ENCODE measurements around the gene GTPBP6.

The GTPBP6 gene

DNA sequence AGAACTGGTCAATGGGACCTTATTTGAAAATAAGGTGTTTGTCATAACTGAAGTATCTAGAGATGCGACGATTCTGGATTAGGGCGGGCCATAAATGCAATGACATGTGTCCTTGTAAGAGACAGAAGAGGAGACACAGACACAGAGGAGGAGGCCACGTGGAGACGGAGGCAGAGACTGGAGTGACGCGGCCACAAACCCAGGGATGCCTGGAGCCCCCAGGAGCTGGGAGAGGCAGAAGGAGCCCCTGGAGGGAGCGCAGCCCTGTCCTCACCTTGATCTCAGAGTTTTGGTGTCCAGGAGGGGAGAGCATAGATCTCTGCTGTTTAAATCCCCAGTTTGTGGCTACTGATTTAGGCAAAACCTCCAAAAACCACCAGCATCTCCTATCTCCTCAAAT, 5.0 kb downstream of the GTPBP6 start:
- H3K4me1 ChIP-seq (ENCODE audit: control insufficient read depth in 1 of 2, insufficient read depth in 1 of 2, low read depth in 1 of 2, low read length in 1 of 2), result peaks cover 0 to 5% of the 10 kb centered on the region in 2 experiments
- H3K27ac ChIP-seq, result no peak overlapping the region
- H3K36me3 ChIP-seq, result peaks cover 53% of the 10 kb centered on the region
- H3K4me3 ChIP-seq (ENCODE audit: low read depth in 1 of 2, low read length in 1 of 2), result no peak overlapping the region
- H3K27me3 ChIP-seq, result no peaks in the 10 kb centered on the region
- TF ChIP-seq, protein P1, sequence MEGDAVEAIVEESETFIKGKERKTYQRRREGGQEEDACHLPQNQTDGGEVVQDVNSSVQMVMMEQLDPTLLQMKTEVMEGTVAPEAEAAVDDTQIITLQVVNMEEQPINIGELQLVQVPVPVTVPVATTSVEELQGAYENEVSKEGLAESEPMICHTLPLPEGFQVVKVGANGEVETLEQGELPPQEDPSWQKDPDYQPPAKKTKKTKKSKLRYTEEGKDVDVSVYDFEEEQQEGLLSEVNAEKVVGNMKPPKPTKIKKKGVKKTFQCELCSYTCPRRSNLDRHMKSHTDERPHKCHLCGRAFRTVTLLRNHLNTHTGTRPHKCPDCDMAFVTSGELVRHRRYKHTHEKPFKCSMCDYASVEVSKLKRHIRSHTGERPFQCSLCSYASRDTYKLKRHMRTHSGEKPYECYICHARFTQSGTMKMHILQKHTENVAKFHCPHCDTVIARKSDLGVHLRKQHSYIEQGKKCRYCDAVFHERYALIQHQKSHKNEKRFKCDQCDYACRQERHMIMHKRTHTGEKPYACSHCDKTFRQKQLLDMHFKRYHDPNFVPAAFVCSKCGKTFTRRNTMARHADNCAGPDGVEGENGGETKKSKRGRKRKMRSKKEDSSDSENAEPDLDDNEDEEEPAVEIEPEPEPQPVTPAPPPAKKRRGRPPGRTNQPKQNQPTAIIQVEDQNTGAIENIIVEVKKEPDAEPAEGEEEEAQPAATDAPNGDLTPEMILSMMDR (IDR thresholded peaks at IDR 0.05), result no peak
- no peaks in the 10 kb centered on the region for H3K9me3 ChIP-seq

DNA sequence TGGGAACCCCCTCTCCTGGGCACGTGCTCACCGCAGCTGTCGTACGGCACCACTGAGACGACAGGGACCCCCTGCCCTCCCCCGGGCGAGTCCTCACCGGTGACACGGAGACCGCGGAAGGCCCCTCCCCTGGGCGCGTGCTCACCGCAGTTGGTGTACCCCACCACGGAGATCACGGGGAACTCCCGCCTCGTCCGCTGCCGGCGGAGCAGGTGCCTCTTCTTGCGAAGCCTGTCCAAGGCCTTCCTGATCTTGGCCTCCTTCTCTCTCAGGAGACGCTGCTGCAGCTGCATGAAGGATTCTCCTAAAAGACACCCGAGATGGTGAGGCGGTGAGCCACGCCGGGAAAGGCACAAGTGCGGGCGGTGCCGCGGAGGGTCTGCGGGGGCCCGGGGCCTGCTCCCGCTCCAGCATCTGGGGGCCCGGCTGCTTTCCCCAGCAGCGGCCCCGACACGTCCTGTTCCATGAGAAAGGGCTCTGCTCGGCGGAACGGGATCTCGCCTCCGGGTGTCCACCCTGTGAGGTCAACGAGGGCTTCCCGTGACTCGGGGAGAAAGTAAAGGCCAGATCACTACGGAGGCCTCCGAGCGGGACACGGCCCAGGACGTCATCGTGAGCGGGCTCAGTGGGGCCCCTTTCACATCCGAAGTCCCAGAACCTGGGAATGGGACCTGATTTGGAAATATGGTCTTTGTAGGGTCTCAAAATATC, 5.8 kb downstream of the GTPBP6 start:
- Histone ChIP-seq H3K27ac (no peak overlapping the region), H3K4me3 (ENCODE audit: low read depth in 1 of 2, low read length in 1 of 2) (no peak overlapping the region)

DNA sequence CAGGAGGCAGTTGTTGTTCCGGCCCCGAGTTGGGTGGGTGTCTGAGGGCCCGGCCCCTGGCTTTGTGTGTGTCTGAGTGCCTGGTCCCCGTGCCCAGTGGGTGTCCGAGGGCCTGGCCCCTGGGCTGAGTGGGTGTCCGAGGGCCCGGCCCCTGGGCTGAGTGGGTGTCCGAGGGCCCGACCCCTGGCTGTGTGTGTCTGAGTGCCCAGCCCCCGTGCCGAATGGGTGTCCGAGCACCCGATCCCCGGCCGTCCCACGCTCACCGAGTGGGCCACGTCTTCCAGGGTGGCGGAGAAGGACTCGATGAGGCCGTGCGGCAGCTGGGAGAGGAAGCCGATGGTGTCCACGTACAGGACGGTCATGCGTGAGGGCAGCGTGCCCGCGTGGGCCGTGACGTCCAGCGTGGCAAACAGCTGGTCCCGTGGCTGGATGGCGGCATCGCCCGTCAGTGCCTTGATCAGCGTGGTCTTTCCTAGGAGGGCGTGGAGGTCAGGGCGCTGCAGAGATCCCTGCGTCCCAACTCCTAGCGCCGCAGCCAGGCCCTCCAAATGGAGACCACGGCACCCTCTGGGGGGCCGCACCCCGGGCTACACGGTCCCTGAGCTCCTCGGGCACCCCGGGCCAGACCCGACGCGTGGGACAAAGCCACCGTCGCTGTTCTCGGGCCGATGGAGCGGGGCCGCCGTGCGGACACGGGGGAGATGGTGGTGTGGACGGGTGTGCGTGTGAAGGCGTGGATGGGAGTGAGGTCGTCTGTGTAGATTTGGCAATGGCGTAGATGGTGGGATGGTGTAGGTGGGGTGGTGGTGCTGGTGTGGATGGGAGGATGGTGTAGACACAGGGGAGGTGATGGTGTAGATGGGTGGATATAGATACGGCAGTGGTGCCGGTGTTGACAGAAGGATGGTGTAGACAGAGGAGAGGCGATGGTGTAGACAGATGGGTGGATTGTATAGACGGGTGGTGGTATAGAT, 7.2 kb downstream of the GTPBP6 start:
- TF ChIP-seq, protein P1 (IDR thresholded peaks at IDR 0.05), result no peak
- Histone ChIP-seq H3K4me1 (ENCODE audit: control insufficient read depth in 1 of 2, insufficient read depth in 1 of 2, low read depth in 1 of 2, low read length in 1 of 2) (no peaks in the 10 kb centered on the region), H3K4me3 (ENCODE audit: low read depth in 1 of 2, low read length in 1 of 2) (no peak overlapping the region), H3K36me3 (peaks cover 70% of the 10 kb centered on the region), H3K27ac (no peak overlapping the region), H3K9me3 (no peaks in the 10 kb centered on the region), H3K27me3 (no peaks in the 10 kb centered on the region)

More for the DNA sequence above, 5.8 kb downstream of the GTPBP6 start:
- Histone ChIP-seq H3K36me3 (peaks cover 60% of the 10 kb centered on the region), H3K9me3 (no peaks in the 10 kb centered on the region), H3K4me1 (ENCODE audit: control insufficient read depth in 1 of 2, insufficient read depth in 1 of 2, low read depth in 1 of 2, low read length in 1 of 2) (peaks cover 0 to 2% of the 10 kb centered on the region in 2 experiments), H3K27me3 (no peaks in the 10 kb centered on the region)
- TF ChIP-seq, protein P1 (IDR thresholded peaks at IDR 0.05), result no peak

DNA sequence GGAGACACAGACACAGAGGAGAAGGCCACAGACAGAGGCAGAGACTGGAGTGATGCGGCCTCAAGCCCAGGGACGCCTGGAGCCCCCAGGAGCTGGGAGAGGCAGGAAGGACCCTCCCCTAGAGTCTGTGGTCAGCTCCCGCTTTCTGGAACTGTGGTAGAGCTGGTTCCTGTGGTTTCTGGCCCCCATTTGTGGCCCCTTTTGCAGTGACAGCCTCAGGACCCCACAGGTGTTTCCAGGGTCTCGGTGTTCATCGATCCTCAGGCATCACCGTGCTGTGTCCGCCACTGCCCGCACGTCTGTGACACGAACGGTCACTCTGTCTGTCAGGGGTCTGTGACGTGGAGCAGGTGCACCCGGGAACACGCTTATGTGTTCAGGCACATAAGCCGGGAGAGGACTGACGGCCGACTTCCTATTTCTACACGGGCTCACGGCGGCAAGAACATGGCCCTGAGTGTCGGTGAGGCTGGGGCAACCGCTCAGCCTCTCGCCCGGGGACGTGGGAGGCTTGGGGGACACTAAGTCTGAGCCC, 7.9 kb downstream of the GTPBP6 start:
- H3K4me1 ChIP-seq (ENCODE audit: control insufficient read depth in 1 of 2, insufficient read depth in 1 of 2, low read depth in 1 of 2, low read length in 1 of 2), result no peaks in the 10 kb centered on the region
- peaks cover 73% of the 10 kb centered on the region for H3K36me3 ChIP-seq
- H3K9me3 ChIP-seq, result no peaks in the 10 kb centered on the region
- H3K27ac ChIP-seq, result no peak overlapping the region
- H3K4me3 ChIP-seq (ENCODE audit: low read depth in 1 of 2, low read length in 1 of 2), result no peak overlapping the region
- no peaks in the 10 kb centered on the region for H3K27me3 ChIP-seq
- TF ChIP-seq, protein P1 (IDR thresholded peaks at IDR 0.05), result no peak

DNA sequence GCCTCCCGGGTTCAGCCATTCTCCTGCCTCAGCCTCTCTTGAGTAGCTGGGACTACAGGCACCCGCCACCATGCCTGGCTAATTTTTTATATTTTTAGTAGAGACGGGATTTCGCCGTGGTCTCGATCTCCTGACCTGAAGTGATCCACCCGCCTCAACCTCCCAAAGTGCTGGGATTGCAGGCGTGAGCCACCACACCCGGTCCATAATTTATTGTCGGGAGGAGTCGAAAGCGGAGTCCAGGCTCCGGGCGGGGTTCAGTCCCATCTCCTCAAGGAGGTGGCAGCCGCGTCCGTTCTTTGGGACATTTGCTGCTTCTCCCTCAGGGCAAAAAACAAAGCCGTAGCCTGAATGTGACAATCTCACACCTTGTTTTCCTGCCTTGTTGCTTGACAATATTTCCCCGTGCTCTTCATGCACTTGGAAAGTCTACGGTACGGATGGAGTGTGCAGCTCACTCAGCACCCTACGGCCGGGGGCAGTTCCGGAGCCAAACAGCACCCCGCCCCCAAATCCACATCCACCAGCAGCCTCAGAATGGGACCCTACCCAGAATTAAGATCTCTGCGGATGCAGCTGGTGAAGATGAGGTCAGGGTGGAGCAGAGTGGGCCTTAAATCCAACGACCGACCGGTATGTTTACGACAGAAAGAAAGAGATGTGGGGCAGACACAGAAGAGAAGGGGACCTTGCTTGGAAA, 9.6 kb downstream of the GTPBP6 start:
- Histone ChIP-seq H3K4me1 (ENCODE audit: control insufficient read depth in 1 of 2, insufficient read depth in 1 of 2, low read depth in 1 of 2, low read length in 1 of 2) (no peaks in the 10 kb centered on the region), H3K36me3 (peaks cover 71% of the 10 kb centered on the region), H3K27me3 (no peaks in the 10 kb centered on the region), H3K27ac (no peak overlapping the region), H3K9me3 (no peaks in the 10 kb centered on the region), H3K4me3 (ENCODE audit: low read depth in 1 of 2, low read length in 1 of 2) (no peak overlapping the region)
- TF ChIP-seq, protein P1 (IDR thresholded peaks at IDR 0.05), result no peak

Measured in neutrophil (primary cell).